CD4-positive, alpha-beta T cell (primary cell): ENCODE measurements around the gene TATDN3. TPM values are rescaled to one million over a fixed set of nuclear protein-coding genes. Genes with fewer than 3 reads are reported as not detected.

Source experiments
- ATAC-seq: fragments of 200-7000 bp; cut with Tn5 transposase; one replicate; pipeline ENCODE4 v1.10.0; 2022; ENCODE audit warnings: mild to moderate bottlenecking; ENCODE audit not compliant: poor library complexity
- CTCF ChIA-PET: fragments of 350-600 bp; sonication (Branson Sonifier 250); formaldehyde crosslinking; loops from one replicate; lab custom pipeline; 2021; ENCODE audit warnings: antibody characterized with exemption, inconsistent platforms; lab: Charles Lee
- POLR2A ChIA-PET: fragments of 350-600 bp; sonication (Branson Sonifier 250); formaldehyde crosslinking; loops from one replicate; lab custom pipeline; 2021; ENCODE audit warnings: antibody characterized with exemption, inconsistent platforms; lab: Charles Lee
- DNase-seq, 14 experiments: peaks; one replicate each; pipeline ENCODE4 v3.0.0-alpha.2; 2013 to 2020; ENCODE audit warnings: mixed read lengths in 2 of 14
- H3K27ac ChIP-seq, 2 donors: one replicate each; pipeline versions ENCODE4 v1.5.1 to v1.7.0; 2013; ENCODE audit warnings: low read length in 2 of 2, low read depth in 1 of 2, mild to moderate bottlenecking in 1 of 2
- H3K27me3 ChIP-seq, 2 experiments: 1 replicate in 1 of 2; 2 replicates in 1 of 2; pipeline versions ENCODE4 v1.6.1 to v1.7.0; 2013; ENCODE audit warnings: low read length in 2 of 2, control low read depth in 1 of 2, mild to moderate bottlenecking in 1 of 2, moderate library complexity in 1 of 2; ENCODE audit not compliant: insufficient read depth in 2 of 2, control insufficient read depth in 1 of 2
- H3K36me3 ChIP-seq: one replicate; pipeline ENCODE4 v1.6.1; 2013; ENCODE audit warnings: low read length, control low read depth; ENCODE audit not compliant: insufficient read depth
- H3K4me1 ChIP-seq: one replicate; pipeline ENCODE4 v1.6.1; 2013; ENCODE audit warnings: low read length, control low read depth; ENCODE audit not compliant: insufficient read depth
- H3K4me3 ChIP-seq: one replicate; pipeline ENCODE4 v1.5.1; 2013; ENCODE audit warnings: mild to moderate bottlenecking, low read length, moderate library complexity
- H3K9me3 ChIP-seq, 2 experiments: 1 replicate in 1 of 2; 2 replicates in 1 of 2; pipeline versions ENCODE4 v1.6.1 to v1.7.0; 2013; ENCODE audit warnings: low read length in 2 of 2, mild to moderate bottlenecking in 2 of 2, control low read depth in 1 of 2, moderate library complexity in 1 of 2; ENCODE audit not compliant: control insufficient read depth in 1 of 2, insufficient read depth in 1 of 2
- H3K27ac Mint-ChIP-seq: one replicate; pipeline ENCODE4 v1.8.0; 2020; ENCODE audit warnings: mixed read lengths
- H3K27me3 Mint-ChIP-seq: one replicate; pipeline ENCODE4 v1.8.0; 2021; ENCODE audit warnings: mixed read lengths
- H3K36me3 Mint-ChIP-seq: one replicate; pipeline ENCODE4 v1.8.0; 2021; ENCODE audit warnings: low read depth, mixed read lengths
- H3K4me1 Mint-ChIP-seq: one replicate; pipeline ENCODE4 v1.8.0; 2021; ENCODE audit warnings: low read depth, mixed read lengths
- H3K4me3 Mint-ChIP-seq: one replicate; pipeline ENCODE4 v1.8.0; 2020; ENCODE audit warnings: mild to moderate bottlenecking, mixed read lengths
- H3K9me3 Mint-ChIP-seq: one replicate; pipeline ENCODE4 v1.8.0; 2020; ENCODE audit warnings: mixed read lengths
- CTCF ChIP-seq: fragments of 200-600 bp; IDR thresholded peaks from one replicate; pipeline ENCODE4 v1.8.0; 2022; ENCODE audit warnings: antibody characterized with exemption, mild to moderate bottlenecking
- intact Hi-C, 2 experiments: fragments of 100-400 bp; cut with DNase I in 1 of 2; cut with micrococcal nuclease in 1 of 2; formaldehyde crosslinking; loops; one replicate each; pipeline versions ENCODE4 v1.15.1 to v1.9.0; 2023 to 2025; cut with DNase I, micrococcal nuclease
- total RNA-seq, 174 experiments: library from RNA in 2 of 174; stranded (reverse) in 2 of 174; gene quantifications; one replicate each; pipeline ENCODE4 v1.2.3 and lab custom pipeline; 2021 to 2026

TATDN3 gene
- total RNA-seq, 2 experiments from 2014 or later, result 12.2 to 13.8 TPM

- H3K27ac Mint-ChIP-seq, result peak overlapping the region; percentile 90
- Histone ChIP-seq H3K27ac (peak overlapping the region in 1 of 2 donors; percentile 73), H3K4me1 (peaks cover 31% of the 10 kb centered on the region), H3K4me3 (peak overlapping the region; percentile 71), H3K27me3 (no peaks in the 10 kb centered on the region), H3K9me3 (no peaks in the 10 kb centered on the region), H3K36me3 (peaks cover 17% of the 10 kb centered on the region)
- peaks cover 41% of the 10 kb centered on the region for H3K4me1 Mint-ChIP-seq
- H3K4me3 Mint-ChIP-seq, result peak overlapping the region; percentile 96
- ChIA-PET CTCF (interaction anchor here (0.7 kb wide), 1 partner anchor 334 kb away, joined by 3 read pairs; no protein-coding TSS in a partner anchor), POLR2A (interaction anchor here (1.1 to 1.9 kb wide), 3 partner anchors 38 to 127 kb away, joined by 3 to 11 read pairs (median 3); partner anchors contain the start of gene FLVCR1)
- no peak for TF ChIP-seq CTCF
- H3K27me3 Mint-ChIP-seq, result peaks cover 4% of the 10 kb centered on the region
- intact Hi-C loops, result loop anchor here (2.0 to 10.0 kb wide), 7 partner anchors 222 to 1118 kb away; partner anchors contain the start of genes ANGEL2 (in 1 of the 2), NEK2 (in 1 of the 2) and PACC1 (in 1 of the 2)
- peaks cover 44% of the 10 kb centered on the region for H3K36me3 Mint-ChIP-seq
- DNase-seq (no peak), ATAC-seq (no peak)
- no peaks in the 10 kb centered on the region for H3K9me3 Mint-ChIP-seq
Observed at GRCh38 chr1:212792396-212792908, 758 bp downstream of the TATDN3 start.

GRCh38 chr1:212794561-212795014 lies 2.9 kb downstream of the TATDN3 start:
- peak overlapping the region; percentile 69 for H3K4me3 Mint-ChIP-seq
- Histone ChIP-seq H3K27ac (peak overlapping the region in 1 of 2 donors; percentile 12), H3K9me3 (no peaks in the 10 kb centered on the region), H3K4me1 (peaks cover 31% of the 10 kb centered on the region), H3K4me3 (no peak overlapping the region), H3K27me3 (no peaks in the 10 kb centered on the region), H3K36me3 (peaks cover 31% of the 10 kb centered on the region)
- intact Hi-C loops, result loop anchor here (5.0 to 10.0 kb wide), 5 partner anchors 220 to 1120 kb away; partner anchors contain the start of genes ANGEL2 (in 1 of the 2), NEK2 (in 1 of the 2) and PACC1 (in 1 of the 2)
- peak overlapping the region; percentile 78 for H3K27ac Mint-ChIP-seq
- no peaks in the 10 kb centered on the region for H3K9me3 Mint-ChIP-seq
- H3K36me3 Mint-ChIP-seq, result peaks cover 57% of the 10 kb centered on the region
- POLR2A ChIA-PET, result interaction anchor here (1.2 kb wide), 1 partner anchor 63 kb away, joined by 6 read pairs; the partner anchor contains the start of gene FLVCR1
- CTCF ChIA-PET, result no interaction called here
- peaks cover 4% of the 10 kb centered on the region for H3K27me3 Mint-ChIP-seq
- peaks cover 35% of the 10 kb centered on the region for H3K4me1 Mint-ChIP-seq
- no peak for TF ChIP-seq CTCF
- ATAC-seq (no peak), DNase-seq (peak in 3 of 14 experiments; percentile 49 to 55 (median 50))

- no peak for TF ChIP-seq CTCF
- Mint-ChIP-seq H3K4me3 (no peak overlapping the region), H3K9me3 (no peaks in the 10 kb centered on the region), H3K27ac (no peak overlapping the region), H3K36me3 (peaks cover 68% of the 10 kb centered on the region), H3K4me1 (peaks cover 16% of the 10 kb centered on the region), H3K27me3 (no peaks in the 10 kb centered on the region)
- Histone ChIP-seq H3K27me3 (no peaks in the 10 kb centered on the region), H3K27ac (no peak overlapping the region), H3K36me3 (peaks cover 46% of the 10 kb centered on the region), H3K9me3 (no peaks in the 10 kb centered on the region), H3K4me1 (peaks cover 12% of the 10 kb centered on the region), H3K4me3 (no peak overlapping the region)
- intact Hi-C loops, result loop anchor here (10.0 kb wide), 2 partner anchors 217 to 1123 kb away; partner anchors contain the start of genes ANGEL2 (in 1 of the 2) and NEK2 (in 1 of the 2)
- CTCF ChIA-PET, result no interaction called here
- DNase-seq (no peak), ATAC-seq (no peak)
- POLR2A ChIA-PET, result no interaction called here
Observed at GRCh38 chr1:212797681-212798080, 6.0 kb downstream of the TATDN3 start.
